ENCODE results near the gene MOCOS.

DNA sequence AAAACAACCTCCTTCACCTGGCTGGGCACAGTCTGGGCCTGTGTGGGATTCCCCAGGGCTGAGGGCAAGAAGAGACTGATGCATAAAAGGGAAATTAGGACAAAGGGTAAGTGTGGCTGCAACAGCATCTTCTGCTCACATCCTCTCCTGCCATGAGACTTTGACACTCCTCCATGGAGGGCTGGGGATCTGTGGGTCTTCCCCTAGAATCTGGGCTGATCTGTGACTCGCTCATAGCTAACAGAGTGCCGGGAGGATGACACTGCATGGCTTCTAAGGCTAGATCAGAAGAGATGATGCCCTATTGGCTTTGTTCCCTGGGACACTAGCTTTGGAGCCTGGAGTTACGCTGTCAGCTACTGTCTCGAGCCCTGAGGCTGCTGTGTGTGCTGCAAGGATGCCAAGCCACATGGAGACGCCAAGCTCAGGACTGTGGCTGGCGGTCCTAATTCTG, 24.3 kb downstream of the MOCOS start:
- TF ChIP-seq, protein P1, sequence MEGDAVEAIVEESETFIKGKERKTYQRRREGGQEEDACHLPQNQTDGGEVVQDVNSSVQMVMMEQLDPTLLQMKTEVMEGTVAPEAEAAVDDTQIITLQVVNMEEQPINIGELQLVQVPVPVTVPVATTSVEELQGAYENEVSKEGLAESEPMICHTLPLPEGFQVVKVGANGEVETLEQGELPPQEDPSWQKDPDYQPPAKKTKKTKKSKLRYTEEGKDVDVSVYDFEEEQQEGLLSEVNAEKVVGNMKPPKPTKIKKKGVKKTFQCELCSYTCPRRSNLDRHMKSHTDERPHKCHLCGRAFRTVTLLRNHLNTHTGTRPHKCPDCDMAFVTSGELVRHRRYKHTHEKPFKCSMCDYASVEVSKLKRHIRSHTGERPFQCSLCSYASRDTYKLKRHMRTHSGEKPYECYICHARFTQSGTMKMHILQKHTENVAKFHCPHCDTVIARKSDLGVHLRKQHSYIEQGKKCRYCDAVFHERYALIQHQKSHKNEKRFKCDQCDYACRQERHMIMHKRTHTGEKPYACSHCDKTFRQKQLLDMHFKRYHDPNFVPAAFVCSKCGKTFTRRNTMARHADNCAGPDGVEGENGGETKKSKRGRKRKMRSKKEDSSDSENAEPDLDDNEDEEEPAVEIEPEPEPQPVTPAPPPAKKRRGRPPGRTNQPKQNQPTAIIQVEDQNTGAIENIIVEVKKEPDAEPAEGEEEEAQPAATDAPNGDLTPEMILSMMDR (IDR thresholded peaks at IDR 0.05 in 2 of 3, conservative IDR thresholded peaks at IDR 0.05 in 1 of 3; ENCODE audit: borderline replicate concordance in 1 of 3, insufficient read depth in 1 of 3, low read depth in 2 of 3, low read length in 2 of 3), result no peak
- no peak for TF ChIP-seq TCF7L2 (IDR thresholded peaks at IDR 0.05; ENCODE audit: borderline replicate concordance, extremely low read depth, insufficient read depth, insufficient read length)
- no peak for TF ChIP-seq POLR2AphosphoS5 (IDR thresholded peaks at IDR 0.05; ENCODE audit: low read depth, low read length)
- TF ChIP-seq EZH2 (IDR thresholded peaks at IDR 0.05), result no peak
- TF ChIP-seq YY1 (IDR thresholded peaks at IDR 0.05; ENCODE audit: extremely low read depth, insufficient replicate concordance, low read depth, low read length), result no peak
- no peak for TF ChIP-seq EGR1 (IDR thresholded peaks at IDR 0.05; ENCODE audit: low read depth)
- no peak for TF ChIP-seq RAD21 (IDR thresholded peaks at IDR 0.05; ENCODE audit: low read depth)
- no peak for TF ChIP-seq CEBPB (IDR thresholded peaks at IDR 0.05; ENCODE audit: low read depth)
- TF ChIP-seq, protein P2, sequence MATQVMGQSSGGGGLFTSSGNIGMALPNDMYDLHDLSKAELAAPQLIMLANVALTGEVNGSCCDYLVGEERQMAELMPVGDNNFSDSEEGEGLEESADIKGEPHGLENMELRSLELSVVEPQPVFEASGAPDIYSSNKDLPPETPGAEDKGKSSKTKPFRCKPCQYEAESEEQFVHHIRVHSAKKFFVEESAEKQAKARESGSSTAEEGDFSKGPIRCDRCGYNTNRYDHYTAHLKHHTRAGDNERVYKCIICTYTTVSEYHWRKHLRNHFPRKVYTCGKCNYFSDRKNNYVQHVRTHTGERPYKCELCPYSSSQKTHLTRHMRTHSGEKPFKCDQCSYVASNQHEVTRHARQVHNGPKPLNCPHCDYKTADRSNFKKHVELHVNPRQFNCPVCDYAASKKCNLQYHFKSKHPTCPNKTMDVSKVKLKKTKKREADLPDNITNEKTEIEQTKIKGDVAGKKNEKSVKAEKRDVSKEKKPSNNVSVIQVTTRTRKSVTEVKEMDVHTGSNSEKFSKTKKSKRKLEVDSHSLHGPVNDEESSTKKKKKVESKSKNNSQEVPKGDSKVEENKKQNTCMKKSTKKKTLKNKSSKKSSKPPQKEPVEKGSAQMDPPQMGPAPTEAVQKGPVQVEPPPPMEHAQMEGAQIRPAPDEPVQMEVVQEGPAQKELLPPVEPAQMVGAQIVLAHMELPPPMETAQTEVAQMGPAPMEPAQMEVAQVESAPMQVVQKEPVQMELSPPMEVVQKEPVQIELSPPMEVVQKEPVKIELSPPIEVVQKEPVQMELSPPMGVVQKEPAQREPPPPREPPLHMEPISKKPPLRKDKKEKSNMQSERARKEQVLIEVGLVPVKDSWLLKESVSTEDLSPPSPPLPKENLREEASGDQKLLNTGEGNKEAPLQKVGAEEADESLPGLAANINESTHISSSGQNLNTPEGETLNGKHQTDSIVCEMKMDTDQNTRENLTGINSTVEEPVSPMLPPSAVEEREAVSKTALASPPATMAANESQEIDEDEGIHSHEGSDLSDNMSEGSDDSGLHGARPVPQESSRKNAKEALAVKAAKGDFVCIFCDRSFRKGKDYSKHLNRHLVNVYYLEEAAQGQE (IDR thresholded peaks at IDR 0.05; ENCODE audit: low read depth), result no peak
- TF ChIP-seq POLR2A (IDR thresholded peaks at IDR 0.05; ENCODE audit: borderline replicate concordance, extremely low read depth, insufficient read depth, insufficient read length), result no peak
- TF ChIP-seq, protein P3, sequence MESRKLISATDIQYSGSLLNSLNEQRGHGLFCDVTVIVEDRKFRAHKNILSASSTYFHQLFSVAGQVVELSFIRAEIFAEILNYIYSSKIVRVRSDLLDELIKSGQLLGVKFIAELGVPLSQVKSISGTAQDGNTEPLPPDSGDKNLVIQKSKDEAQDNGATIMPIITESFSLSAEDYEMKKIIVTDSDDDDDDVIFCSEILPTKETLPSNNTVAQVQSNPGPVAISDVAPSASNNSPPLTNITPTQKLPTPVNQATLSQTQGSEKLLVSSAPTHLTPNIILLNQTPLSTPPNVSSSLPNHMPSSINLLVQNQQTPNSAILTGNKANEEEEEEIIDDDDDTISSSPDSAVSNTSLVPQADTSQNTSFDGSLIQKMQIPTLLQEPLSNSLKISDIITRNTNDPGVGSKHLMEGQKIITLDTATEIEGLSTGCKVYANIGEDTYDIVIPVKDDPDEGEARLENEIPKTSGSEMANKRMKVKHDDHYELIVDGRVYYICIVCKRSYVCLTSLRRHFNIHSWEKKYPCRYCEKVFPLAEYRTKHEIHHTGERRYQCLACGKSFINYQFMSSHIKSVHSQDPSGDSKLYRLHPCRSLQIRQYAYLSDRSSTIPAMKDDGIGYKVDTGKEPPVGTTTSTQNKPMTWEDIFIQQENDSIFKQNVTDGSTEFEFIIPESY (IDR thresholded peaks at IDR 0.05; ENCODE audit: extremely low read depth, insufficient replicate concordance, low read length), result no peak
- TF ChIP-seq JUND (IDR thresholded peaks at IDR 0.05), result no peak
- TF ChIP-seq, protein P4, sequence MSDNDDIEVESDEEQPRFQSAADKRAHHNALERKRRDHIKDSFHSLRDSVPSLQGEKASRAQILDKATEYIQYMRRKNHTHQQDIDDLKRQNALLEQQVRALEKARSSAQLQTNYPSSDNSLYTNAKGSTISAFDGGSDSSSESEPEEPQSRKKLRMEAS (IDR thresholded peaks at IDR 0.05), result no peak
